Suprapubic skin (tissue), 4 donors: Measurements from ENCODE around the gene EFCAB8. TPM values are rescaled to one million over a fixed set of nuclear protein-coding genes. Genes with fewer than 3 reads are reported as not detected.
"Not testable (repeated sequence)": the region's sequence is repeated elsewhere in the genome, so short reads cannot be mapped to it uniquely, and the experiment has no call there.

ENCODE experiments used
- DNase-seq, 2 donors: peaks; one replicate each; pipeline ENCODE4 v3.0.0-alpha.2; 2019; ENCODE audit warnings: low spot score in 2 of 2
- H3K27ac ChIP-seq: fragments of 200-600 bp; sonication (generic); one replicate; pipeline ENCODE4 v1.5.1; 2019
- H3K27me3 ChIP-seq: fragments of 200-600 bp; sonication (generic); one replicate; pipeline ENCODE4 v1.5.1; 2019
- H3K36me3 ChIP-seq: fragments of 200-600 bp; sonication (generic); one replicate; pipeline ENCODE4 v1.5.1; 2019
- H3K4me1 ChIP-seq: fragments of 200-600 bp; sonication (generic); one replicate; pipeline ENCODE4 v1.5.1; 2019
- H3K4me3 ChIP-seq: fragments of 200-600 bp; sonication (generic); one replicate; pipeline ENCODE4 v1.5.1; 2019; ENCODE audit warnings: mild to moderate bottlenecking
- H3K9me3 ChIP-seq: fragments of 200-600 bp; sonication (generic); one replicate; pipeline ENCODE4 v1.5.1; 2019
- CTCF ChIP-seq, 2 donors: fragments of 200-600 bp in 1 of 2; fragments of 450-650 bp in 1 of 2; sonication (generic) in 1 of 2; IDR thresholded peaks; one replicate each; pipeline ENCODE4 v1.5.1; 2016 to 2019; ENCODE audit warnings: antibody characterized with exemption in 2 of 2, mild to moderate bottlenecking in 1 of 2, moderate library complexity in 1 of 2
- EP300 ChIP-seq: sonication (generic); formaldehyde crosslinking; IDR thresholded peaks from one replicate; pipeline ENCODE4 v1.6.1; 2017; ENCODE audit warnings: antibody characterized with exemption
- POLR2A ChIP-seq, 2 donors: fragments of 450-650 bp; IDR thresholded peaks; one replicate each; pipeline ENCODE4 v1.6.1; 2017; ENCODE audit warnings: antibody characterized with exemption in 2 of 2, mild to moderate bottlenecking in 2 of 2, moderate library complexity in 2 of 2
- POLR2AphosphoS5 ChIP-seq, 3 donors: sonication (generic); formaldehyde crosslinking; IDR thresholded peaks; one replicate each; pipeline ENCODE4 v1.6.1; 2017; ENCODE audit warnings: antibody characterized with exemption in 3 of 3
- whole genome bisulfite sequencing: methylation state at CpG from one replicate; pipeline ENCODE4 v1.1.5; 2018; 5-methylcytosine and 5-hydroxymethylcytosine counted together
- total RNA-seq, 4 donors: library from RNA; depleted of rRNA; stranded (reverse); fragments of >200 nt; gene quantifications; one replicate each; pipeline ENCODE4 v1.1.0, GENCODE V29; 2016

The EFCAB8 gene
- total RNA-seq, 4 donors from 2014 or later, result 0.76 to 0.89 TPM; not detected in 2

DNA sequence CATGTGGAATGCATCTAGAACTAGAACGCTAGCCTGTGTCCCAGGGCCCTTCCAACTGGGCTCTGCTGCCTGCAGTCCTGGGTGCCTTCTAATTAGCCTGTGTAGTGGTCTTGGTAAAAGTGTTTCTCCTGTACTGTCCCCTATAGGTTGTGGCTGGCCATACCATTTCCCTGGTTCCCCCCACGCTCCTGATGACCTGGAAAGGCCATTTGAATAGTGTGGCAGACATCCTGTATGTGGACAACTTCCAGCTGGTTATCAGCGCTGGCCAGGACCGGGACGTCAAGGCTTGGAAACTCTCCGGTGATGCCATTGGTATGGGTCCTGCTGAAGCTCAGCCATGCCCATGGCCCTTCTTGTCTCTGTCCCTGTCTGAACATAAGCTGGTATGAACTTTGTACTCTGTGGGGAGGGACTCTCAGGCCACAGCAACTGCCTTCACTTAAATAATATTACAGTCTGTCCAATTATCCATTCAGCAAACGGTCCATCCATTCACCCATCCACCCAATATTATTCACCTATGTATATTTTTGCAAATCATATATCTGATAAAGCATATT, 84.8 kb downstream of the EFCAB8 start:
- WGBS, result 83% methylated on average over 7 of the region's 7 CpGs
- Histone ChIP-seq H3K9me3 (no peaks in the 10 kb centered on the region), H3K27me3 (no peaks in the 10 kb centered on the region), H3K27ac (no peak overlapping the region), H3K4me3 (no peak overlapping the region), H3K4me1 (no peaks in the 10 kb centered on the region), H3K36me3 (no peaks in the 10 kb centered on the region)
- TF ChIP-seq EP300, result no peak
- no peak for TF ChIP-seq POLR2A (IDR thresholded peaks at IDR 0.05)
- no peak for TF ChIP-seq CTCF (IDR thresholded peaks at IDR 0.05)
- TF ChIP-seq POLR2AphosphoS5 (IDR thresholded peaks at IDR 0.05), result no peak
- DNase-seq, result peak in 1 of 2 donors; percentile 35

DNA sequence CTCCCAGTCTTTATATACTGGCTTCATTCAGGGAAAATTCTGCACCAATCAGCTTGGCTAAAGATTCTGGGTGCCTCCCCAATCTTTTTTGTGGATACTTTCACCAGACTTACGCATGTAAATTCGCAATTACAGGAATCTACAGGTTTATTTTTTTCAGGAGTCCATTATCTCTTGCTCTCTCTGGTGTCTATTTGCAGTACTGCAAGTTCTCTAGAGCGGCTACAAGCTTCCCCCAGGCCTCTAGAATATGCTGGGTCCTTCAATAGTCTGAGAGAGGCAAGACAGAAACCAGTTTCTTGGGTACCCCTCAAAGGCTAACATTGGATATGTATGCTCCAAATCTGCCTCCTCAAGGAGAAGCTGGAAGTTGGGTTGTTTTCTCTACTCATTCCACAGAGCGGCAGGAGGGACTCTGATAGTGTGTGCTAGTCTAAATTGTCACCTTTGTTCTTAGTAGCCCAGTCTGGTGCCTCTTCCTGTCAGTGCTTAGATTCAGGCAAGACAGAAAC, 87.0 kb downstream of the EFCAB8 start:
- no peak for DNase-seq
- Histone ChIP-seq H3K27me3 (peaks cover under 1% of the 10 kb centered on the region), H3K4me1 (no peaks in the 10 kb centered on the region), H3K9me3 (no peaks in the 10 kb centered on the region), H3K27ac (no peak overlapping the region), H3K36me3 (no peaks in the 10 kb centered on the region), H3K4me3 (no peak overlapping the region)
- 39% methylated on average over 4 of the region's 4 CpGs for WGBS
- TF ChIP-seq POLR2AphosphoS5 (IDR thresholded peaks at IDR 0.05), result no peak
- peak in 1 of 2 donors; percentile 44 for TF ChIP-seq CTCF (IDR thresholded peaks at IDR 0.05)

DNA sequence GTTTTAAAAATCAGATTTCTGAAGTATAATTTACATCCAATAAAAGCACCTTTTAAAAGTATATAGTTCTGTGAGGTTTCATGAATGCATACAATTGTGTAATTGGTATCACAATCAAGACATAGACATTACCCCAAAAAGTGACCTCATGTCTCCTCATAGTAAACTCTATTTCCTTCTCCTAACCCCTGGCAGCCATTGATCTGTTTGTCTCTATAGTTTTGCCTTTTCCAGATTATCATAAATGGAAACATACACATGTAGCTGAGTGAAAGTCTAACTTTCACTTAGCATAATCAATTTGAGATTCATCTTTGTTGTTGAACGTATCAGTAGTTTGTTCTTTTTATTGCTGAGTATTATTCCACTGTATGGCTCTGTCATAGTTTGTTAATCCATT, 87.9 kb downstream of the EFCAB8 start:
- 64% methylated on average over 1 of the region's 1 CpG for WGBS
- Histone ChIP-seq H3K36me3 (no peaks in the 10 kb centered on the region), H3K27ac (no peak overlapping the region), H3K4me1 (no peaks in the 10 kb centered on the region), H3K4me3 (no peak overlapping the region), H3K27me3 (peaks cover 5% of the 10 kb centered on the region), H3K9me3 (no peaks in the 10 kb centered on the region)
- TF ChIP-seq POLR2A (IDR thresholded peaks at IDR 0.05), result no peak
- no peak for TF ChIP-seq CTCF (IDR thresholded peaks at IDR 0.05)
- no peak for TF ChIP-seq POLR2AphosphoS5 (IDR thresholded peaks at IDR 0.05)
- TF ChIP-seq EP300, result no peak
- no peak for DNase-seq

DNA sequence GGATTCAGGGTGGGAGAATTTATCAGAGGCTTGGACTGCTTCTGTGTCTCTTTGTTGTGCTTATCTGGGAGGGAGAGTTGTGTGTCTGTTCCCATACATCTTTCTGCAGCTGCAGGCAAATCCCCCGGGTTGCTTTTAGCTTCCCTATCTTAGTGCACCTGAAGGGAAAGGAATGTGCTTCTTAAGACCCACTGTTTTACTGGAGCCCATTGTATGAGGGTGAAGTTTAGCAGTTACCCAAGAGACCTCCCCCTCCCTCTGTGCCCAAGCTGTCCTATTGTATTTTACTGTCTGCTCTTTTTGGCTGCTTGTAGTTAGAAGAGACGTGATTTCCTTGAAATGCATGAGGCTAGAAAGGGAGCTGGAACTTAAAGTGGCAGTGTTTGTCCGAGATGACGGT, 91.8 kb downstream of the EFCAB8 start:
- H3K4me1 ChIP-seq, DNase-seq, H3K36me3 ChIP-seq, H3K4me3 ChIP-seq, H3K27ac ChIP-seq, H3K27me3 ChIP-seq, H3K9me3 ChIP-seq: not testable (repeated sequence)
- 22% methylated on average over 4 of the region's 4 CpGs for WGBS

DNA sequence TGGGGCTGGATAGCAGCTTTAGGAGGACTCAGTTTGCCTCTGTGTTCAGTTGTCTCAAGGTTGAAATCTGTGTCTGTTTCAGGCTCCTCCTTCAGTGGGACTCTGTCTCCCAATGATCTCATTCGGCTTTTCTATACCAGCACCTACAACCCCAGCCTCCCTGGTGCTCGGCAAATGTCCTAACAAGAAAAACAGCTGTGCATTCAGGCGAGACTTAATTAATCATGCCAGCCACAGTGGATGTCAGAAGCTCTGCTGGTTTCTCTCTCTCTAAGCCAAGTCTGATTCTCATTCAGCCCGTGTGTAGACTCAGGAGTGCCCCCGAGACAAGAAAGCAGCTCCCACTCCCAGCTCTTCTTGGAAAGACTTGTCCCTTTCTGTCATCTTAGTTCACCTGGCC, 98.7 kb downstream of the EFCAB8 start:
- no peak for DNase-seq

More for the DNA sequence above, 98.7 kb downstream of the EFCAB8 start:
- Histone ChIP-seq H3K9me3 (peaks cover 6% of the 10 kb centered on the region), H3K36me3 (no peaks in the 10 kb centered on the region), H3K4me3 (no peak overlapping the region), H3K27me3 (no peaks in the 10 kb centered on the region), H3K4me1 (no peaks in the 10 kb centered on the region), H3K27ac (no peak overlapping the region)
- WGBS, result 82% methylated on average over 5 of the region's 5 CpGs
- TF ChIP-seq CTCF (IDR thresholded peaks at IDR 0.05) (no peak), POLR2A (IDR thresholded peaks at IDR 0.05) (no peak), POLR2AphosphoS5 (IDR thresholded peaks at IDR 0.05) (no peak), EP300 (no peak)
